Keratinocyte (primary cell): ENCODE results near the gene GNL3. TPM values are rescaled to one million over a fixed set of nuclear protein-coding genes. Genes with fewer than 3 reads are reported as not detected.

Source experiments
- DNase-seq: peaks from one replicate; pipeline ENCODE4 v3.0.0-alpha.2; 2011; ENCODE audit warnings: low read depth, missing footprints, low spot score
- FAIRE-seq: peaks from 2 replicates; lab custom pipeline; 2011; peaks lifted over from hg19 to GRCh38; lab: Jason Lieb, UNC
- H2AFZ ChIP-seq: 2 replicates; pipeline ENCODE4 v1.6.0; 2012; ENCODE audit warnings: low read length, control low read depth, inconsistent platforms; ENCODE audit not compliant: control insufficient read depth
- H3K27ac ChIP-seq: 2 replicates; pipeline ENCODE4 v1.5.1; 2011; ENCODE audit warnings: low read length; ENCODE audit not compliant: control insufficient read depth, insufficient read depth
- H3K27me3 ChIP-seq: 3 replicates; pipeline ENCODE4 v1.6.0; 2011; ENCODE audit warnings: low read length; ENCODE audit not compliant: control insufficient read depth, insufficient read depth; ENCODE audit errors: extremely low read depth
- H3K36me3 ChIP-seq, 2 experiments: 2 replicates in 1 of 2; 3 replicates in 1 of 2; pipeline ENCODE4 v1.5.1; 2011; ENCODE audit warnings: low read length in 2 of 2, mild to moderate bottlenecking in 1 of 2; ENCODE audit not compliant: control insufficient read depth in 2 of 2, insufficient read depth in 2 of 2; ENCODE audit errors: extremely low read depth in 1 of 2
- H3K4me1 ChIP-seq: 3 replicates; pipeline ENCODE4 v1.5.1; 2011; ENCODE audit warnings: low read length; ENCODE audit not compliant: control insufficient read depth, insufficient read depth; ENCODE audit errors: extremely low read depth
- H3K4me2 ChIP-seq: 3 replicates; pipeline ENCODE4 v1.6.0; 2011; ENCODE audit warnings: low read depth, low read length; ENCODE audit not compliant: control insufficient read depth, insufficient read depth; ENCODE audit errors: extremely low read depth
- H3K4me3 ChIP-seq, 3 experiments: fragments of 200-600 bp in 1 of 3; sonication (generic) in 1 of 3; 2 replicates in 2 of 3; 3 replicates in 1 of 3; pipeline ENCODE4 v1.5.1; 2011 to 2016; ENCODE audit warnings: low read length in 3 of 3, mild to moderate bottlenecking in 3 of 3, control low read depth in 2 of 3, inconsistent platforms in 1 of 3, low read depth in 1 of 3, mixed read lengths in 1 of 3, mixed run types in 1 of 3, moderate library complexity in 1 of 3; ENCODE audit not compliant: control insufficient read depth in 2 of 3, insufficient read depth in 2 of 3; ENCODE audit errors: extremely low read depth in 1 of 3
- H3K79me2 ChIP-seq: 2 replicates; pipeline ENCODE4 v1.6.0; 2012; ENCODE audit warnings: low read length; ENCODE audit not compliant: control insufficient read depth, insufficient read depth
- H3K9ac ChIP-seq: 3 replicates; pipeline ENCODE4 v1.6.0; 2011; ENCODE audit warnings: low read length; ENCODE audit not compliant: control insufficient read depth, insufficient read depth; ENCODE audit errors: extremely low read depth
- H3K9me1 ChIP-seq: 3 replicates; pipeline ENCODE4 v1.6.0; 2011; ENCODE audit warnings: low read length; ENCODE audit not compliant: control insufficient read depth, insufficient read depth; ENCODE audit errors: extremely low read depth
- H3K9me3 ChIP-seq: 2 replicates; pipeline ENCODE4 v1.5.1; 2012; ENCODE audit warnings: low read depth, low read length; ENCODE audit not compliant: control insufficient read depth
- H4K20me1 ChIP-seq: 3 replicates; pipeline ENCODE4 v1.6.0; 2011; ENCODE audit warnings: low read length; ENCODE audit not compliant: control insufficient read depth, insufficient read depth; ENCODE audit errors: extremely low read depth
- CTCF ChIP-seq, 3 experiments: IDR thresholded peaks in 1 of 3; conservative IDR thresholded peaks in 1 of 3; optimal IDR thresholded peaks in 1 of 3; 2 replicates in 2 of 3; 3 replicates in 1 of 3; pipeline versions ENCODE3 to v1.5.1; 2011; ENCODE audit warnings: low read length in 3 of 3, mild to moderate bottlenecking in 3 of 3, moderate library complexity in 2 of 3, control low read depth in 1 of 3, inconsistent platforms in 1 of 3; ENCODE audit not compliant: insufficient read depth in 2 of 3; ENCODE audit errors: extremely low read depth in 1 of 3
- EZH2 ChIP-seq: IDR thresholded peaks from one replicate; pipeline ENCODE4 v1.6.1; 2012; ENCODE audit warnings: inconsistent platforms, mild to moderate bottlenecking, low read length, moderate library complexity
- dilution Hi-C: fragments of 300-500 bp; cut with MboI; formaldehyde crosslinking; loops from one replicate; pipeline ENCODE4 v1.7.0; 2020; ENCODE audit warnings: low sequenced_read_pairs; ENCODE audit not compliant: extremely low pct_ligation_motif_present
- polyA plus RNA-seq, 5 experiments: library from polyadenylated mRNA; depleted of rRNA in 3 of 5; stranded (reverse) in 3 of 5; stranded (forward) in 1 of 5; unstranded in 1 of 5; fragments of >200 nt; gene quantifications; 1 replicate in 1 of 5; 2 replicates in 3 of 5; 3 replicates in 1 of 5; pipeline versions ENCODE4 v1.2.1 to v1.2.3, GENCODE V29; 2011 to 2012; ENCODE audit warnings: missing spikeins in 2 of 5, low read depth in 1 of 5, low replicate concordance in 1 of 5

The GNL3 gene
- polyA plus RNA-seq, 1 donor (not counting 4 experiments of a cell fraction or from before 2014, with no cell fraction given) = 128 TPM

- dilution Hi-C loops = no loop called here
- no peak overlapping the region for H3K27ac ChIP-seq
- no peaks in the 10 kb centered on the region for H4K20me1 ChIP-seq
- no peaks in the 10 kb centered on the region for H3K4me1 ChIP-seq
- H3K9ac ChIP-seq = no peak overlapping the region
- no peak for DNase-seq
- H3K4me3 ChIP-seq = no peak overlapping the region
- H3K4me2 ChIP-seq = no peak overlapping the region
- no peaks in the 10 kb centered on the region for H3K27me3 ChIP-seq
- no peaks in the 10 kb centered on the region for H3K9me3 ChIP-seq
- no peaks in the 10 kb centered on the region for H3K79me2 ChIP-seq
- peaks cover 5 to 6% of the 10 kb centered on the region in 2 experiments for H3K36me3 ChIP-seq
- FAIRE-seq = no peak
- no peak overlapping the region for H2AFZ ChIP-seq
- no peaks in the 10 kb centered on the region for H3K9me1 ChIP-seq
- TF ChIP-seq CTCF (optimal IDR thresholded peaks at IDR 0.05 in 1 of 3, IDR thresholded peaks at IDR 0.05 in 1 of 3, conservative IDR thresholded peaks at IDR 0.05 in 1 of 3; ENCODE audit: extremely low read depth in 1 of 3, insufficient read depth in 2 of 3, low read length in 3 of 3) = no peak
- TF ChIP-seq EZH2 = no peak
Measured at GRCh38 chr3:52712291-52713212, 26.7 kb downstream of the GNL3 start.

GRCh38 chr3:52714335-52715302 lies 28.8 kb downstream of the GNL3 start:
- DNase-seq (no peak), FAIRE-seq (no peak)
- Histone ChIP-seq H3K4me3 (no peak overlapping the region), H3K79me2 (no peaks in the 10 kb centered on the region), H3K27ac (no peak overlapping the region), H3K36me3 (peaks cover 3 to 9% of the 10 kb centered on the region in 2 experiments), H3K9me1 (no peaks in the 10 kb centered on the region), H3K4me2 (no peak overlapping the region), H3K9me3 (no peaks in the 10 kb centered on the region), H3K4me1 (no peaks in the 10 kb centered on the region), H3K9ac (no peak overlapping the region), H4K20me1 (no peaks in the 10 kb centered on the region), H3K27me3 (no peaks in the 10 kb centered on the region), H2AFZ (no peak overlapping the region)
- dilution Hi-C loops = no loop called here
- TF ChIP-seq CTCF (optimal IDR thresholded peaks at IDR 0.05 in 1 of 3, IDR thresholded peaks at IDR 0.05 in 1 of 3, conservative IDR thresholded peaks at IDR 0.05 in 1 of 3; ENCODE audit: extremely low read depth in 1 of 3, insufficient read depth in 2 of 3, low read length in 3 of 3) = no peak
- TF ChIP-seq EZH2 = no peak
